K562 (cell line): ENCODE data around the gene CEBPB. TPM values are rescaled to one million over a fixed set of nuclear protein-coding genes. Genes with fewer than 3 reads are reported as not detected.

ENCODE experiments used
- ATAC-seq: fragments of 200-7000 bp; cut with Tn5 transposase; 3 replicates; pipeline ENCODE4 v1.9.1; 2020; ENCODE audit warnings: moderate library complexity
- BruUV-seq: library from RNA; stranded (reverse); fragments of 400-500 nt; replicated peaks from 2 replicates; lab custom pipeline; 2021; lab: Mats Ljungman, UMichigan
- CTCF ChIA-PET: fragments of 300-600 bp; formaldehyde crosslinking; extraction: SDS; loops from one replicate; lab custom pipeline; 2021; ENCODE audit warnings: low intra/inter-chr PET ratio; lab: Yijun Ruan, JAX
- POLR2A ChIA-PET: fragments of 300-600, 350-650 bp; sonication (Branson Sonifier 250); formaldehyde crosslinking; extraction: SDS; loops from one replicate; lab custom pipeline; 2021; ENCODE audit warnings: antibody characterized with exemption, inconsistent platforms; lab: Yijun Ruan, JAX
- DNase-seq, 4 experiments: peaks; one replicate each; pipeline versions ENCODE4 v3.0.0 to v3.0.0-alpha.2; 2011 to 2018; ENCODE audit warnings: low spot score in 3 of 4, mixed read lengths in 3 of 4; ENCODE audit errors: extremely low read depth in 1 of 4
- FAIRE-seq: peaks from 2 replicates; lab custom pipeline; 2011; peaks lifted over from hg19 to GRCh38; lab: Jason Lieb, UNC
- H2AFZ ChIP-seq: 2 replicates; pipeline ENCODE4 v1.6.0; 2011; ENCODE audit warnings: low read depth, low read length, control low read depth, inconsistent platforms
- H3K27ac ChIP-seq: fragments of 200-600 bp; 3 replicates; pipeline ENCODE4 v1.8.0; 2011; ENCODE audit warnings: low read depth, mild to moderate bottlenecking, control low read depth, inconsistent platforms, low read length, moderate library complexity, mixed read lengths; ENCODE audit errors: extremely low read depth
- H3K27me3 ChIP-seq, 2 experiments: fragments of 300-600 bp in 1 of 2; 2 replicates in 1 of 2; 3 replicates in 1 of 2; pipeline versions ENCODE4 v1.6.0 to v1.8.0; 2011; ENCODE audit warnings: inconsistent platforms in 2 of 2, low read length in 2 of 2, mild to moderate bottlenecking in 1 of 2, mixed read lengths in 1 of 2, moderate library complexity in 1 of 2; ENCODE audit not compliant: control insufficient read depth in 2 of 2, insufficient read depth in 2 of 2
- H3K36me3 ChIP-seq: fragments of 300-600 bp; 3 replicates; pipeline ENCODE4 v1.8.0; 2011; ENCODE audit warnings: mild to moderate bottlenecking, low read length, inconsistent platforms; ENCODE audit not compliant: control insufficient read depth, insufficient read depth
- H3K4me1 ChIP-seq, 2 experiments: fragments of 200-600 bp in 1 of 2; replicated peaks in 1 of 2; 2 replicates in 1 of 2; 3 replicates in 1 of 2; pipeline versions ENCODE4 v1.5.1 to v1.8.0; 2011; ENCODE audit warnings: inconsistent platforms in 2 of 2, low read length in 2 of 2, mild to moderate bottlenecking in 1 of 2, mixed read lengths in 1 of 2, moderate library complexity in 1 of 2; ENCODE audit not compliant: control insufficient read depth in 2 of 2, insufficient read depth in 2 of 2
- H3K4me2 ChIP-seq: 2 replicates; pipeline ENCODE4 v1.6.1; 2011; ENCODE audit warnings: low read length, control low read depth, inconsistent platforms, mixed read lengths; ENCODE audit not compliant: insufficient read depth
- H3K4me3 ChIP-seq: fragments of 200-600 bp; sonication (generic), shearing (Covaris generic); 2 replicates; pipeline ENCODE4 v1.5.1; 2016; ENCODE audit warnings: control low read depth, inconsistent platforms
- H3K79me2 ChIP-seq: fragments of 200-600 bp; 3 replicates; pipeline ENCODE4 v1.8.0; 2011; ENCODE audit warnings: low read length, inconsistent platforms; ENCODE audit not compliant: control insufficient read depth, insufficient read depth
- H3K9ac ChIP-seq, 2 experiments: 2 replicates each; pipeline versions ENCODE4 v1.6.0 to v1.6.1; 2011; ENCODE audit warnings: low read depth in 2 of 2, low read length in 2 of 2, control low read depth in 1 of 2, inconsistent platforms in 1 of 2, mild to moderate bottlenecking in 1 of 2, mixed read lengths in 1 of 2; ENCODE audit not compliant: insufficient read depth in 1 of 2
- H3K9me1 ChIP-seq: one replicate; pipeline ENCODE4 v1.6.0; 2011; ENCODE audit warnings: inconsistent platforms, mild to moderate bottlenecking, low read length, moderate library complexity; ENCODE audit not compliant: control insufficient read depth, insufficient read depth
- H3K9me3 ChIP-seq: replicated peaks from 2 replicates; pipeline ENCODE4 v1.5.1; 2011; ENCODE audit warnings: low read depth, low read length, inconsistent platforms; ENCODE audit not compliant: control insufficient read depth, insufficient read depth
- H4K20me1 ChIP-seq: replicated peaks from 2 replicates; pipeline ENCODE4 v1.6.1; 2011; ENCODE audit warnings: low read length, inconsistent platforms, mixed read lengths; ENCODE audit not compliant: control insufficient read depth, insufficient read depth
- CGGBP1 ChIP-seq: fragments of 250-450 bp; sonication (Bioruptor Pico); IDR thresholded peaks from 2 replicates; pipeline ENCODE4 v1.9.0; 2021; ENCODE audit warnings: mild to moderate bottlenecking
- EGR1 ChIP-seq: fragments of 450-650 bp; conservative IDR thresholded peaks from 2 replicates; pipeline ENCODE4 v1.6.1; 2017; ENCODE audit warnings: mild to moderate bottlenecking
- GMEB1 ChIP-seq: fragments of 250-450 bp; sonication (Bioruptor Pico); IDR thresholded peaks from 2 replicates; pipeline ENCODE4 v1.4.0; 2020; ENCODE audit warnings: mild to moderate bottlenecking
- HDAC2 ChIP-seq: fragments of 450-650 bp; IDR thresholded peaks from 2 replicates; pipeline ENCODE4 v1.6.1; 2016; ENCODE audit warnings: mild to moderate bottlenecking
- JUND ChIP-seq, 2 experiments: IDR thresholded peaks; 2 replicates in 1 of 2; 3 replicates in 1 of 2; pipeline ENCODE4 v1.6.1; 2011; ENCODE audit warnings: borderline replicate concordance in 2 of 2, low read depth in 2 of 2, low read length in 2 of 2, improper control_type of control experiment in 1 of 2, missing biosample characterization in 1 of 2, missing genetic modification characterization in 1 of 2, missing genetic modification reagents in 1 of 2
- KAT2B ChIP-seq: IDR thresholded peaks from one replicate; pipeline ENCODE4 v1.6.1; 2012; ENCODE audit warnings: low read depth, mild to moderate bottlenecking, control low read depth, inconsistent platforms, low read length, moderate library complexity
- NCOA4 ChIP-seq: fragments of 450-650 bp; IDR thresholded peaks from 2 replicates; pipeline ENCODE4 v1.6.1; 2018; ENCODE audit warnings: mild to moderate bottlenecking; ENCODE audit not compliant: partially characterized antibody
- PCBP1 ChIP-seq: fragments of 200-400 bp; formaldehyde crosslinking; IDR thresholded peaks from 2 replicates; pipeline ENCODE4 v1.6.1; 2018; ENCODE audit warnings: mild to moderate bottlenecking, low read depth, low read length; ENCODE audit not compliant: poor library complexity, severe bottlenecking
- PRMT5 ChIP-seq: sonication (generic); formaldehyde crosslinking; IDR thresholded peaks from 2 replicates; pipeline ENCODE4 v1.5.0; 2020; ENCODE audit warnings: missing genetic modification reagents
- TRIM24 ChIP-seq, 2 experiments: fragments of 450-650 bp; IDR thresholded peaks; 2 replicates each; pipeline ENCODE4 v1.6.1; 2016
- ZBTB43 ChIP-seq: sonication (generic); formaldehyde crosslinking; IDR thresholded peaks from 2 replicates; pipeline ENCODE4 v1.8.0; 2023; ENCODE audit warnings: mild to moderate bottlenecking, missing genetic modification reagents
- ZBTB9 ChIP-seq: fragments of 450-650 bp; formaldehyde crosslinking; IDR thresholded peaks from 2 replicates; pipeline ENCODE4 v1.4.0; 2020; ENCODE audit warnings: mild to moderate bottlenecking, moderate library complexity
- ZNF143 ChIP-seq: sonication (generic); formaldehyde crosslinking; IDR thresholded peaks from 2 replicates; pipeline ENCODE4 v1.9.0; 2022; ENCODE audit warnings: mild to moderate bottlenecking, missing genetic modification reagents
- ZNF217 ChIP-seq: sonication (generic); formaldehyde crosslinking; IDR thresholded peaks from 2 replicates; pipeline ENCODE4 v1.8.0; 2022; ENCODE audit warnings: mild to moderate bottlenecking, missing genetic modification reagents
- ZNF551 ChIP-seq: fragments of 250-450 bp; sonication (Bioruptor Pico); IDR thresholded peaks from 2 replicates; pipeline ENCODE4 v1.5.0; 2021; ENCODE audit warnings: mild to moderate bottlenecking, moderate library complexity
- ZNF584 ChIP-seq: fragments of 200-800 bp; sonication (Bioruptor generic); IDR thresholded peaks from 2 replicates; pipeline ENCODE4 v1.6.1; 2016; ENCODE audit warnings: low read depth, mild to moderate bottlenecking, missing genetic modification characterization, missing compliant biosample characterization
- ZNF695 ChIP-seq: fragments of 450-650 bp; formaldehyde crosslinking; IDR thresholded peaks from 2 replicates; pipeline ENCODE4 v1.4.0; 2020; ENCODE audit warnings: mild to moderate bottlenecking, moderate library complexity
- ZNF77 ChIP-seq: fragments of 250-450 bp; sonication (Bioruptor Pico); IDR thresholded peaks from 2 replicates; pipeline ENCODE4 v1.5.0; 2020
- WGBS: fragments of 100-300 bp; shearing (Covaris generic); methylation state at CpG from one replicate; pipeline ENCODE4 v1.1.6; 2016; ENCODE audit warnings: low coverage, mixed read lengths; ENCODE audit not compliant: insufficient coverage; ENCODE audit errors: missing lambda C conversion rate; 5-methylcytosine and 5-hydroxymethylcytosine counted together
- in situ Hi-C: fragments of 300-500 bp; cut with MboI; formaldehyde crosslinking; loops from 4 replicates; pipeline ENCODE4 v1.15.0; 2018; ENCODE audit warnings: inconsistent platforms, mixed read lengths
- intact Hi-C: fragments of 100-400 bp; cut with micrococcal nuclease; formaldehyde crosslinking; loops from 2 replicates; pipeline ENCODE4 v1.14.2; 2022
- polyA plus RNA-seq, 8 experiments: library from polyadenylated mRNA; depleted of rRNA in 4 of 8; stranded (reverse) in 5 of 8; unstranded in 3 of 8; fragments of >200 nt; fragmentation: Nextera tagmentation in 2 of 8; fragmentation: Illumina TruSeq in 1 of 8; extraction: Ambion mirVana in 2 of 8; extraction: Trizol in 1 of 8; gene quantifications; 2 replicates each; pipeline versions ENCODE4 v1.2.1 to v1.2.3, GENCODE V29; 2011 to 2014; ENCODE audit warnings: inconsistent platforms in 1 of 8, missing spikeins in 1 of 8
- total RNA-seq, 7 experiments: library from RNA; depleted of rRNA in 6 of 7; stranded (reverse); fragments of >200 nt in 6 of 7; fragmentation: Illumina TruSeq in 2 of 7; extraction: Trizol in 2 of 7; gene quantifications; 2 replicates each; pipeline versions ENCODE4 v1.2.1 to v1.2.3, GENCODE V29; 2011 to 2021; ENCODE audit warnings: low replicate concordance in 1 of 7

CEBPB gene
- total and polyA plus RNA-seq, 9 of the 15 experiments (the other 6 are each of a cell fraction or from before 2014, with no cell fraction given): 1.2 to 72.6 (median 7.8) TPM

GRCh38 chr20:50226093-50226974 lies 35.7 kb downstream of the CEBPB start:
- H3K4me2 ChIP-seq: no peak overlapping the region
- H4K20me1 ChIP-seq: no peaks in the 10 kb centered on the region
- no peaks in the 10 kb centered on the region for H3K9me1 ChIP-seq
- no peak overlapping the region for H3K4me3 ChIP-seq
- DNase-seq: peak; percentile 22 to 42 (median 34)
- no TSS peak for BruUV-seq
- peaks cover 4 to 10% of the 10 kb centered on the region in 2 experiments; a peak in 3 of 5 replicates for H3K4me1 ChIP-seq
- CTCF ChIA-PET: no interaction called here
- POLR2A ChIA-PET: interaction anchor here (0.7 to 0.9 kb wide), 3 partner anchors 9 to 223 kb away, joined by 3 to 4 read pairs (median 3); no protein-coding TSS in a partner anchor
- H3K36me3 ChIP-seq: no peaks in the 10 kb centered on the region
- in situ Hi-C loops: no loop called here
- no peak for ATAC-seq
- FAIRE-seq: no peak
- no peaks in the 10 kb centered on the region for H3K9me3 ChIP-seq
- H2AFZ ChIP-seq: no peak overlapping the region
- no peaks in the 10 kb centered on the region for H3K79me2 ChIP-seq
- WGBS: 27% methylated on average over 10 of the region's 13 CpGs
- intact Hi-C loops: no loop called here
- no peaks in the 10 kb centered on the region for H3K27me3 ChIP-seq
- no peak overlapping the region for H3K27ac ChIP-seq
- peak overlapping the region in 1 of 2 experiments; percentile 62; a peak in 2 of 4 replicates for H3K9ac ChIP-seq
- no peak for TF ChIP-seq CGGBP1 (CRISPR knock-in tag)
- no peak for TF ChIP-seq ZNF695
- TF ChIP-seq JUND (IDR thresholded peaks at IDR 0.05; ENCODE audit: borderline replicate concordance, low read depth, low read length): peak; percentile 30; the same call in 1 of the 2 replicates
- no peak for TF ChIP-seq JUND (tag; IDR thresholded peaks at IDR 0.05; ENCODE audit: borderline replicate concordance, low read depth, low read length)
- no peak for TF ChIP-seq TRIM24 (IDR thresholded peaks at IDR 0.05)
- TF ChIP-seq ZNF217 (CRISPR knock-in tag): no peak
- no peak for TF ChIP-seq PCBP1
- TF ChIP-seq ZNF143 (CRISPR knock-in tag): no peak
- TF ChIP-seq NCOA4: no peak
- TF ChIP-seq ZNF77: no peak
- no peak for TF ChIP-seq GMEB1 (CRISPR knock-in tag)
- no peak for TF ChIP-seq ZBTB43 (CRISPR knock-in tag)
- no peak for TF ChIP-seq ZBTB9 (CRISPR knock-in tag)
- peak; percentile 74; the same call in 1 of the 2 replicates for TF ChIP-seq HDAC2
- TF ChIP-seq PRMT5: no peak
- TF ChIP-seq ZNF551 (CRISPR knock-in tag): no peak
- TF ChIP-seq EGR1: peak; percentile 81
- TF ChIP-seq KAT2B: no peak
- TF ChIP-seq ZNF584 (CRISPR knock-in tag): no peak
